ENCODE measurements around the gene AATK.
A peak's percentile ranks its signal among the peaks of the same experiment; 100 is the strongest.

Gene AATK

GRCh38 chr17:81126281-81127132 is 39.5 kb downstream of the AATK start:
- no peak for DNase-seq

- DNase-seq: no peak
Measured at GRCh38 chr17:81125573-81126081, 40.4 kb downstream of the AATK start.

- no peak for DNase-seq
Measured at GRCh38 chr17:81124377-81124776, 41.6 kb downstream of the AATK start.

GRCh38 chr17:81123052-81124048 is 42.7 kb downstream of the AATK start:
- DNase-seq: no peak

- no peak for DNase-seq
Measured at GRCh38 chr17:81121841-81122733, 43.9 kb downstream of the AATK start.

- DNase-seq: no peak
Measured at GRCh38 chr17:81120695-81121621, 45.1 kb downstream of the AATK start.

GRCh38 chr17:81120149-81120484 is 45.9 kb downstream of the AATK start:
- DNase-seq: no peak

GRCh38 chr17:81119223-81120148 is 46.5 kb downstream of the AATK start:
- peak; percentile 58 to 88 (median 78) for DNase-seq

- no peak for DNase-seq
Measured at GRCh38 chr17:81118308-81119221, 47.5 kb downstream of the AATK start.

- DNase-seq: no peak
Measured at GRCh38 chr17:81117672-81118198, 48.3 kb downstream of the AATK start.

GRCh38 chr17:81116704-81117103 is 49.3 kb downstream of the AATK start:
- DNase-seq: no peak

GRCh38 chr17:81115749-81116464 is 50.1 kb downstream of the AATK start:
- DNase-seq: no peak

GRCh38 chr17:81115219-81115618 is 50.8 kb downstream of the AATK start:
- no peak for DNase-seq

- DNase-seq: no peak
Measured at GRCh38 chr17:81114351-81115093, 51.5 kb downstream of the AATK start.

GRCh38 chr17:81113158-81113724 is 52.8 kb downstream of the AATK start:
- no peak for DNase-seq

GRCh38 chr17:81112450-81112849 is 53.6 kb downstream of the AATK start:
- DNase-seq: no peak

GRCh38 chr17:81111066-81111465 is 55.0 kb downstream of the AATK start:
- DNase-seq: no peak

All from stimulated activated naive CD4-positive, alpha-beta T cell (primary cell).